Gastroesophageal sphincter (tissue), 3 donors: ENCODE data around the gene CHSY3.

ENCODE experiments used
- EP300 ChIP-seq: sonication (generic); formaldehyde crosslinking; IDR thresholded peaks from one replicate; pipeline ENCODE4 v1.6.1; 2017; ENCODE audit warnings: antibody characterized with exemption, mild to moderate bottlenecking
- POLR2AphosphoS5 ChIP-seq: sonication (generic); formaldehyde crosslinking; IDR thresholded peaks from one replicate; pipeline ENCODE4 v1.6.1; 2017; ENCODE audit warnings: antibody characterized with exemption
- TF ChIP-seq, protein P1 (sequence below), 4 experiments: fragments of 200-600 bp in 2 of 4; fragments of 450-650 bp in 2 of 4; sonication (generic) in 1 of 4; IDR thresholded peaks; one replicate each; pipeline ENCODE4 v1.5.1; 2017 to 2019; ENCODE audit warnings: antibody characterized with exemption in 4 of 4, mild to moderate bottlenecking in 2 of 4, moderate library complexity in 2 of 4

GRCh38 chr5:130023604-130024003 is 119.3 kb downstream of the CHSY3 start:
- TF ChIP-seq POLR2AphosphoS5 (no peak), EP300 (no peak)
- TF ChIP-seq, protein P1, sequence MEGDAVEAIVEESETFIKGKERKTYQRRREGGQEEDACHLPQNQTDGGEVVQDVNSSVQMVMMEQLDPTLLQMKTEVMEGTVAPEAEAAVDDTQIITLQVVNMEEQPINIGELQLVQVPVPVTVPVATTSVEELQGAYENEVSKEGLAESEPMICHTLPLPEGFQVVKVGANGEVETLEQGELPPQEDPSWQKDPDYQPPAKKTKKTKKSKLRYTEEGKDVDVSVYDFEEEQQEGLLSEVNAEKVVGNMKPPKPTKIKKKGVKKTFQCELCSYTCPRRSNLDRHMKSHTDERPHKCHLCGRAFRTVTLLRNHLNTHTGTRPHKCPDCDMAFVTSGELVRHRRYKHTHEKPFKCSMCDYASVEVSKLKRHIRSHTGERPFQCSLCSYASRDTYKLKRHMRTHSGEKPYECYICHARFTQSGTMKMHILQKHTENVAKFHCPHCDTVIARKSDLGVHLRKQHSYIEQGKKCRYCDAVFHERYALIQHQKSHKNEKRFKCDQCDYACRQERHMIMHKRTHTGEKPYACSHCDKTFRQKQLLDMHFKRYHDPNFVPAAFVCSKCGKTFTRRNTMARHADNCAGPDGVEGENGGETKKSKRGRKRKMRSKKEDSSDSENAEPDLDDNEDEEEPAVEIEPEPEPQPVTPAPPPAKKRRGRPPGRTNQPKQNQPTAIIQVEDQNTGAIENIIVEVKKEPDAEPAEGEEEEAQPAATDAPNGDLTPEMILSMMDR (IDR thresholded peaks at IDR 0.05) = no peak
